ENCODE measurements around the gene HAUS6. TPM values are rescaled to one million over a fixed set of nuclear protein-coding genes. Genes with fewer than 3 reads are reported as not detected.

Gene HAUS6, protein sequence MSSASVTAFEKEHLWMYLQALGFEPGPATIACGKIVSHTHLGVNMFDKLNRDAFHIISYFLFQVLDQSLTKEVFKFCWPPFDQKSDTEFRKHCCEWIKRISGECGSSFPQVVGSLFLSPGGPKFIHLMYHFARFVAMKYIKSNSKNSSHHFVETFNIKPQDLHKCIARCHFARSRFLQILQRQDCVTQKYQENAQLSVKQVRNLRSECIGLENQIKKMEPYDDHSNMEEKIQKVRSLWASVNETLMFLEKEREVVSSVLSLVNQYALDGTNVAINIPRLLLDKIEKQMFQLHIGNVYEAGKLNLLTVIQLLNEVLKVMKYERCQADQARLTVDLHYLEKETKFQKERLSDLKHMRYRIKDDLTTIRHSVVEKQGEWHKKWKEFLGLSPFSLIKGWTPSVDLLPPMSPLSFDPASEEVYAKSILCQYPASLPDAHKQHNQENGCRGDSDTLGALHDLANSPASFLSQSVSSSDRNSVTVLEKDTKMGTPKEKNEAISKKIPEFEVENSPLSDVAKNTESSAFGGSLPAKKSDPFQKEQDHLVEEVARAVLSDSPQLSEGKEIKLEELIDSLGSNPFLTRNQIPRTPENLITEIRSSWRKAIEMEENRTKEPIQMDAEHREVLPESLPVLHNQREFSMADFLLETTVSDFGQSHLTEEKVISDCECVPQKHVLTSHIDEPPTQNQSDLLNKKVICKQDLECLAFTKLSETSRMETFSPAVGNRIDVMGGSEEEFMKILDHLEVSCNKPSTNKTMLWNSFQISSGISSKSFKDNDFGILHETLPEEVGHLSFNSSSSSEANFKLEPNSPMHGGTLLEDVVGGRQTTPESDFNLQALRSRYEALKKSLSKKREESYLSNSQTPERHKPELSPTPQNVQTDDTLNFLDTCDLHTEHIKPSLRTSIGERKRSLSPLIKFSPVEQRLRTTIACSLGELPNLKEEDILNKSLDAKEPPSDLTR
- 52.4 and 53.4 TPM in 2 replicates for total RNA-seq (2021; fragmentation: NEBNext Ultra II Directional; extraction: Animal tissue kit (Norgen Biotek cat#: 25700))
- 9.1 and 11.7 TPM in 2 replicates for polyA plus RNA-seq (2011; rRNA removed)
- 15.4 TPM for polyA plus RNA-seq (2011; cell fraction: cytosol; rRNA removed)
- 11.6 TPM for polyA plus RNA-seq (2011; cell fraction: nucleus; rRNA removed)
- polyA plus RNA-seq (2012, experiment 1 of 2), result 15.3 to 27.2 TPM (median 17.0 TPM) in 4 replicates
- polyA plus RNA-seq (2012, experiment 2 of 2), result 1.0 TPM
- polyA plus RNA-seq (2013, experiment 1 of 2), result 33.9 TPM
- 32.1 TPM for polyA plus RNA-seq (2013, experiment 2 of 2)
- 26.1 and 34.3 TPM in 2 replicates for polyA minus RNA-seq (2011; rRNA and poly(A)+ RNA removed)
- 18.1 TPM for polyA minus RNA-seq (2011; cell fraction: cytosol; rRNA and poly(A)+ RNA removed)
- 43.0 TPM for polyA minus RNA-seq (2011; cell fraction: nucleus; rRNA and poly(A)+ RNA removed)
- long read RNA-seq, experiment 1, full-length matches to known transcripts, result 8 of 55 reads
- long read RNA-seq, experiment 1, partial matches to known transcripts, result 19 of 55 reads
- long read RNA-seq, experiment 1, other reads (novel, unspliced or antisense), result 28 of 55 reads
- long read RNA-seq, experiment 2, full-length matches to known transcripts, result 7 of 53 reads
- long read RNA-seq, experiment 2, partial matches to known transcripts, result 41 of 53 reads
- long read RNA-seq, experiment 2, other reads (novel, unspliced or antisense), result 5 of 53 reads

DNA sequence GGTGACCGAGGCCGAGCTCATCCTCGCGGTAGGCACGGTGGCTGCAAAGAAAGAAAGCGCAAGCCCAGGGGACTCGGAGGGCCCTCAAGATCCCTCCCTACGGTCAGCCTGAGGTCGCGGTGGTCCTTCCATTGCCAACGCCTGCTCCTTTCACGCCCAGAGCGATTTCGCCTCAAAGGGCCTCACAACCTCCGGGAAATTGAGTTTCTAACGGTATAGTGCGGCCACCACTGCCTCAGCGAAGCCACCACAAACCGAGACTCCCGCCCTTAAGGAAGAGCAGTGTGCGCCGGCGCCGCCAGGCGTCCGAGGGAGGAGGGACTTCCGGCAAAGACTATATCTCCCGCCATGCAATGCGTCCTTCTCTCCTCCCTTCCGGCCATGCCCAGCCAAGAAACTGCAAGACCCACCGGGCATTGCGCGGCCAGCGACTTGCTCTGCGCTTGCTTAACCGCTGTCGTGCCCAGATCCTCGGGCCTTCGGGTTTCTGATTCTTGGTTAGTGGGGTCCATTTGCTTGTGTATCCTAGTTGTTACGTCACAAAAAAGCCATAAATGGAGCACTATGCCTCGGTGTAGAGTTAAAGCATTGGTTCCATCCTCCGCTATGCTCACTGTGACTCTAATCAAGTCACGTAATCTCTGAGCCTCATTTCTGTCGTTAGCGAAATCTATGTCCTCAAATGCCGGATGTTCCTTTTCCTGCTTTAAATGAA is at the start of gene HAUS6:
HAUS6 (minus strand) TSS at position 274 of the 715 bp plus-strand sequence; CDS start at position 21, 253 bp downstream.
- Histone ChIP-seq H3K9me3 (ENCODE audit: insufficient read depth in 2 of 2, low read depth in 1 of 2, low read length in 1 of 2) (no peaks in the 10 kb centered on the region), H4K5ac (ENCODE audit: insufficient read length, low read depth, low read length) (peak within 1 kb of the TSS; percentile 81), H3K36me3 (ENCODE audit: control insufficient read depth in 2 of 4, insufficient read depth in 4 of 4, low read length in 3 of 4) (peaks cover 0 to 19% (median 0%) of the 10 kb centered on the region in 4 experiments; a peak in 1 of 8 replicates), H3K27ac (ENCODE audit: low read depth, low read length) (peak within 1 kb of the TSS; percentile 70), H2BK12ac (ENCODE audit: low read depth, low read length) (0 out of 2 replicates have a peak within 1 kb of the TSS, but pooled peaks have one; percentile 50), H3K4me2 (ENCODE audit: insufficient read depth in 1 of 2, low read depth in 2 of 2, low read length in 2 of 2) (peak within 1 kb of the TSS; percentile 51 to 96), H4K91ac (replicated peaks; ENCODE audit: insufficient read length, low read length) (no peak within 1 kb of the TSS), H3K79me2 (ENCODE audit: control insufficient read depth in 1 of 2, insufficient read depth in 2 of 2, low read length in 2 of 2) (peaks cover 16 to 47% of the 10 kb centered on the region in 2 experiments), H4K8ac (ENCODE audit: extremely low read depth, insufficient read depth, low read length) (peak within 1 kb of the TSS; percentile 92; the same call in 1 of the 2 replicates), H3K4ac (replicated peaks; ENCODE audit: insufficient read length, low read depth, low read length) (peak within 1 kb of the TSS; percentile 78), H3K18ac (ENCODE audit: extremely low read depth, low read length) (peak within 1 kb of the TSS; percentile 95), H3K9ac (replicated peaks in 1 of 4; ENCODE audit: extremely low read depth in 1 of 4, low read depth in 3 of 4, low read length in 3 of 4) (peak within 1 kb of the TSS; percentile 90 to 97 (median 92)), H2BK5ac (ENCODE audit: low read depth, low read length) (peak within 1 kb of the TSS; percentile 93), H2AK5ac (ENCODE audit: low read depth, low read length) (no peak within 1 kb of the TSS), H3K4me1 (replicated peaks in 1 of 4; ENCODE audit: control insufficient read depth in 3 of 4, insufficient read depth in 4 of 4, low read length in 3 of 4) (peaks cover 0 to 3% (median 0%) of the 10 kb centered on the region in 4 experiments; a peak in 3 of 7 replicates), H3K56ac (replicated peaks; ENCODE audit: insufficient read length, low read depth, low read length) (peak within 1 kb of the TSS; percentile 87), H3K23ac (ENCODE audit: insufficient read length) (no peak within 1 kb of the TSS), H2AFZ (ENCODE audit: low read length) (peak within 1 kb of the TSS; percentile 68), H2BK15ac (ENCODE audit: low read length) (no peak within 1 kb of the TSS), H2BK120ac (replicated peaks; ENCODE audit: low read depth, low read length) (no peak within 1 kb of the TSS), H3K14ac (ENCODE audit: insufficient read length) (no peak within 1 kb of the TSS), H3K79me1 (ENCODE audit: low read depth, low read length) (0 out of 2 replicates have a peak, but pooled peaks cover 2% of the 10 kb centered on the region), H3K23me2 (ENCODE audit: low read depth, low read length) (peaks cover 2% of the 10 kb centered on the region; the same call in 1 of the 2 replicates), H4K20me1 (replicated peaks in 1 of 2; ENCODE audit: control insufficient read depth in 1 of 2, insufficient read depth in 2 of 2, low read length in 2 of 2) (peaks cover under 1 to 2% of the 10 kb centered on the region in 2 experiments), H3K27me3 (replicated peaks in 1 of 4; ENCODE audit: control insufficient read depth in 3 of 4, extremely low read depth in 1 of 4, insufficient read depth in 3 of 4, low read length in 3 of 4) (no peaks in the 10 kb centered on the region), H3K4me3 (ENCODE audit: extremely low read depth in 1 of 4, insufficient read depth in 2 of 4, low read depth in 3 of 4, low read length in 4 of 4) (peak within 1 kb of the TSS; percentile 92 to 100 (median 94)), H2BK20ac (ENCODE audit: low read length) (no peak within 1 kb of the TSS)
- CTCF ChIA-PET (ENCODE audit: partially characterized antibody), result interaction anchor here (0.9 to 2.0 kb wide), 5 partner anchors 8 to 71 kb away, joined by 3 to 11 read pairs (median 3); no protein-coding TSS in a partner anchor
- DNase-seq (ENCODE audit: low read depth in 1 of 2, low spot score in 2 of 2) (peak; percentile 88 to 91), FAIRE-seq (peak; percentile 92)
- WGBS, 2 experiments (ENCODE audit: extremely low coverage in 1 of 2, insufficient coverage in 1 of 2, insufficient read length in 1 of 2, insufficient replicate concordance in 2 of 2, low coverage in 1 of 2, low lambda C conversion rate in 2 of 2, missing lambda C conversion rate in 1 of 2), result 18% methylated on average over 42 of the region's 46 CpGs; no CpG with 5 or more reads in 1 of the 2 experiments
- POLR2A ChIA-PET (ENCODE audit: partially characterized antibody), result interaction anchor here (0.6 to 3.7 kb wide), 14 partner anchors 10 to 344 kb away, joined by 3 to 25 read pairs (median 4); partner anchors contain the start of genes RPS6 and RRAGA
- TF ChIP-seq CREB1 (IDR thresholded peaks at IDR 0.05), result peak; percentile 47
- TF ChIP-seq, protein P1, sequence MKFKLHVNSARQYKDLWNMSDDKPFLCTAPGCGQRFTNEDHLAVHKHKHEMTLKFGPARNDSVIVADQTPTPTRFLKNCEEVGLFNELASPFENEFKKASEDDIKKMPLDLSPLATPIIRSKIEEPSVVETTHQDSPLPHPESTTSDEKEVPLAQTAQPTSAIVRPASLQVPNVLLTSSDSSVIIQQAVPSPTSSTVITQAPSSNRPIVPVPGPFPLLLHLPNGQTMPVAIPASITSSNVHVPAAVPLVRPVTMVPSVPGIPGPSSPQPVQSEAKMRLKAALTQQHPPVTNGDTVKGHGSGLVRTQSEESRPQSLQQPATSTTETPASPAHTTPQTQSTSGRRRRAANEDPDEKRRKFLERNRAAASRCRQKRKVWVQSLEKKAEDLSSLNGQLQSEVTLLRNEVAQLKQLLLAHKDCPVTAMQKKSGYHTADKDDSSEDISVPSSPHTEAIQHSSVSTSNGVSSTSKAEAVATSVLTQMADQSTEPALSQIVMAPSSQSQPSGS (IDR thresholded peaks at IDR 0.05; ENCODE audit: low read length), result no peak; the same call in 1 of the 2 replicates
